B cell (primary cell): ENCODE measurements around the gene CEBPB. TPM values are rescaled to one million over a fixed set of nuclear protein-coding genes. Genes with fewer than 3 reads are reported as not detected.
"Not testable (repeated sequence)": the region's sequence is repeated elsewhere in the genome, so short reads cannot be mapped to it uniquely, and the experiment has no call there.

Experiments
- ATAC-seq: fragments of 200-7000 bp; cut with Tn5 transposase; one replicate; pipeline ENCODE4 v1.10.0; 2021; ENCODE audit warnings: low read depth, mild to moderate bottlenecking, moderate number of reproducible peaks, moderate library complexity
- CTCF ChIA-PET: fragments of 350-600 bp; sonication (Branson Sonifier 250); formaldehyde crosslinking; loops from one replicate; lab custom pipeline; 2021; ENCODE audit warnings: antibody characterized with exemption, inconsistent platforms; lab: Charles Lee
- POLR2A ChIA-PET: fragments of 350-600 bp; sonication (Branson Sonifier 250); formaldehyde crosslinking; loops from one replicate; lab custom pipeline; 2021; ENCODE audit warnings: antibody characterized with exemption; lab: Charles Lee
- DNase-seq: peaks from one replicate; pipeline ENCODE4 v3.0.0; 2013
- H2AFZ ChIP-seq: 2 replicates; pipeline ENCODE4 v1.6.1; 2012; ENCODE audit warnings: mild to moderate bottlenecking, low read depth, low read length; ENCODE audit not compliant: insufficient read depth, poor library complexity, severe bottlenecking
- H3K27ac ChIP-seq, 2 donors: 1 replicate in 1 of 2; 2 replicates in 1 of 2; pipeline ENCODE4 v1.5.1; 2012 to 2013; ENCODE audit warnings: low read length in 2 of 2, mild to moderate bottlenecking in 2 of 2, moderate library complexity in 1 of 2
- H3K27me3 ChIP-seq, 4 experiments: fragments of 200-600 bp in 1 of 4; sonication (generic) in 1 of 4; replicated peaks in 1 of 4; 1 replicate in 2 of 4; 2 replicates in 2 of 4; pipeline versions ENCODE4 v1.6.1 to v1.7.0; 2013 to 2016; ENCODE audit warnings: low read length in 3 of 4, mild to moderate bottlenecking in 2 of 4, mixed read lengths in 1 of 4, moderate library complexity in 1 of 4; ENCODE audit not compliant: insufficient read depth in 4 of 4, control insufficient read depth in 3 of 4; ENCODE audit errors: control extremely low read depth in 1 of 4
- H3K36me3 ChIP-seq, 2 experiments: replicated peaks in 1 of 2; 1 replicate in 1 of 2; 2 replicates in 1 of 2; pipeline versions ENCODE4 v1.6.1 to v1.7.1; 2013; ENCODE audit warnings: low read length in 1 of 2; ENCODE audit not compliant: insufficient read depth in 2 of 2, control insufficient read depth in 1 of 2; ENCODE audit errors: control extremely low read depth in 1 of 2, extremely low read depth in 1 of 2
- H3K4me1 ChIP-seq, 2 donors: fragments of 200-600 bp in 1 of 2; sonication (generic) in 1 of 2; 1 replicate in 1 of 2; 2 replicates in 1 of 2; pipeline versions ENCODE4 v1.5.1 to v1.6.1; 2013 to 2017; ENCODE audit warnings: low read length in 2 of 2; ENCODE audit not compliant: control insufficient read depth in 2 of 2, insufficient read depth in 2 of 2
- H3K4me2 ChIP-seq: replicated peaks from 2 replicates; pipeline ENCODE3; 2012; ENCODE audit warnings: mild to moderate bottlenecking, low read depth, low read length; ENCODE audit not compliant: poor library complexity, severe bottlenecking
- H3K4me3 ChIP-seq, 5 experiments: fragments of 200-600 bp in 1 of 5; sonication (generic) in 1 of 5; 1 replicate in 3 of 5; 2 replicates in 2 of 5; pipeline versions ENCODE4 v1.5.1 to v1.7.0; 2011 to 2016; ENCODE audit warnings: low read length in 4 of 5, mild to moderate bottlenecking in 4 of 5, low read depth in 2 of 5, control low read depth in 1 of 5, moderate library complexity in 1 of 5; ENCODE audit not compliant: insufficient read depth in 1 of 5; ENCODE audit errors: control extremely low read depth in 1 of 5, extremely low read depth in 1 of 5
- H3K79me2 ChIP-seq: fragments of 200-600 bp; sonication (generic); one replicate; pipeline ENCODE4 v1.6.0; 2016; ENCODE audit warnings: low read length; ENCODE audit not compliant: control insufficient read depth, insufficient read depth
- H3K9ac ChIP-seq: fragments of 200-600 bp; sonication (generic); 2 replicates; pipeline ENCODE4 v1.6.1; 2017; ENCODE audit warnings: mild to moderate bottlenecking, low read length, moderate library complexity
- H3K9me3 ChIP-seq, 3 donors: one replicate each; pipeline versions ENCODE4 v1.6.1 to v1.7.1; 2013; ENCODE audit warnings: low read length in 2 of 3; ENCODE audit not compliant: control insufficient read depth in 2 of 3, insufficient read depth in 1 of 3; ENCODE audit errors: control extremely low read depth in 1 of 3
- H4K20me1 ChIP-seq: 2 replicates; pipeline ENCODE4 v1.6.0; 2012; ENCODE audit warnings: mild to moderate bottlenecking, low read length; ENCODE audit not compliant: insufficient read depth, control insufficient read depth, poor library complexity, severe bottlenecking
- H3K27ac Mint-ChIP-seq: one replicate; pipeline ENCODE4 v1.8.0; 2021; ENCODE audit warnings: mixed read lengths
- H3K27me3 Mint-ChIP-seq: one replicate; pipeline ENCODE4 v1.8.0; 2021; ENCODE audit warnings: mixed read lengths
- H3K4me1 Mint-ChIP-seq: one replicate; pipeline ENCODE4 v1.8.0; 2021; ENCODE audit warnings: mixed read lengths
- H3K4me3 Mint-ChIP-seq: one replicate; pipeline ENCODE4 v1.8.0; 2021; ENCODE audit warnings: mixed read lengths
- H3K9me3 Mint-ChIP-seq: one replicate; pipeline ENCODE4 v1.8.0; 2022; ENCODE audit warnings: mixed read lengths; ENCODE audit not compliant: insufficient read depth
- CTCF ChIP-seq: fragments of 200-600 bp; IDR thresholded peaks from one replicate; pipeline ENCODE4 v1.8.0; 2022; ENCODE audit warnings: antibody characterized with exemption, mild to moderate bottlenecking
- EZH2 ChIP-seq: IDR thresholded peaks from 2 replicates; pipeline ENCODE4 v1.6.1; 2012; ENCODE audit warnings: borderline replicate concordance, low read depth, mild to moderate bottlenecking, moderate library complexity, low read length; ENCODE audit not compliant: insufficient read depth, poor library complexity, severe bottlenecking
- WGBS: methylation state at CpG from one replicate; pipeline ENCODE4 v1.1.5; 2013; ENCODE audit warnings: missing lambda C conversion rate; ENCODE audit not compliant: insufficient coverage; 5-methylcytosine and 5-hydroxymethylcytosine counted together
- intact Hi-C: fragments of 100-400 bp; cut with micrococcal nuclease; formaldehyde crosslinking; loops from one replicate; pipeline ENCODE4 v1.10.0; 2022
- polyA plus RNA-seq: library from polyadenylated mRNA; depleted of rRNA; stranded (reverse); fragments of >200 nt; gene quantifications from 2 replicates; pipeline ENCODE4 v1.2.3, GENCODE V29; 2012
- total RNA-seq, 2 donors: library from RNA; stranded (reverse); fragments of 120-200 nt in 1 of 2; gene quantifications; 1 replicate in 1 of 2; 2 replicates in 1 of 2; pipeline versions ENCODE4 v1.2.3 to v1.2.4, GENCODE V29; 2013 to 2022

Gene CEBPB
- total and polyA plus RNA-seq, 2 donors (not counting 1 experiment from before 2014, with no cell fraction given) = 25.8 to 28.7 TPM

DNA sequence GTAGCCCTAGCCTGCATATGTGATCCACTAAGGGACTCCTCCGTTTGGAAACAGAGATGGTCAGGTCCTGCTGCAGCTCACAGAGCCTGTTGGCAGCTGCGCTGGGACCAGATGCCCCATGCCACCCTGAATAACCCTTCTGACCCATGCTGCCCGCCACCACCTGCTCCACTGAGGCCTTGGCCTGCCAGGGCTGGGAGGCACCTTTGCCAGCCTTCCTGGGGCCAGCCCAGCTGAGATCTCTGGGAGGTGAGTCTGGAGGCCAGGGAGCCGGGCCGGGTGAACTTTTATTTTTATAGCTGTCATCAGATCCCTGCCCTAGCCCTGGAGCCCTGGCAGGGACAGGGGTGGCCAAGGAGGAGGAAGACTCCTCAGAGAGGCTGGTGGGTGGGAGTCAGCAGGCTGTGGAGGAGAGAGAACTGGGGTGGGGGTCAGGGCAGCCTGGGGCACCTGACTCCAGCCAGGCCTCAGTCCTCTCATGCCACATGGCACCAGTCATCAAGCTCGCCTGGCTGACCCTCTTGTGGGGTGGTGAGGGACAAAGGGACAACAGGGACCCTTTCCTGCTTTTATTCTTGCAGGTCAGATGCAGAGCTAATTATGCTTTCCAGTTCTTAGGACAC is 10.0 kb downstream of the CEBPB start:
- Histone ChIP-seq H3K27ac (no peak overlapping the region), H3K79me2 (no peaks in the 10 kb centered on the region), H3K4me1 (no peaks in the 10 kb centered on the region), H3K27me3 (no peaks in the 10 kb centered on the region), H3K9me3 (peaks cover 0 to 12% (median 6%) of the 10 kb centered on the region in 3 donors), H3K36me3 (no peaks in the 10 kb centered on the region), H4K20me1 (peaks cover under 1% of the 10 kb centered on the region), H3K4me2 (no peak overlapping the region), H3K9ac (no peak overlapping the region), H3K4me3 (no peak overlapping the region), H2AFZ (no peak overlapping the region)
- intact Hi-C loops = no loop called here
- H3K27ac Mint-ChIP-seq = no peak overlapping the region
- peaks cover 2% of the 10 kb centered on the region for H3K4me1 Mint-ChIP-seq
- ATAC-seq (no peak), DNase-seq (no peak)
- H3K9me3 Mint-ChIP-seq = peaks cover 10% of the 10 kb centered on the region
- TF ChIP-seq EZH2 (no peak), CTCF (no peak)
- POLR2A ChIA-PET = no interaction called here
- WGBS = 91% methylated on average over 6 of the region's 6 CpGs
- peaks cover 4% of the 10 kb centered on the region for H3K27me3 Mint-ChIP-seq
- no peak overlapping the region for H3K4me3 Mint-ChIP-seq
- CTCF ChIA-PET = no interaction called here

GRCh38 chr20:50201710-50202109 is 11.1 kb downstream of the CEBPB start:
- H3K9ac ChIP-seq, POLR2A ChIA-PET, H2AFZ ChIP-seq, H3K79me2 ChIP-seq, H3K36me3 ChIP-seq, H3K27me3 ChIP-seq, H4K20me1 ChIP-seq, H3K4me2 ChIP-seq, ATAC-seq, DNase-seq, H3K27ac Mint-ChIP-seq, H3K27ac ChIP-seq, H3K4me1 ChIP-seq, H3K4me3 ChIP-seq, intact Hi-C loops, H3K4me3 Mint-ChIP-seq, H3K4me1 Mint-ChIP-seq, H3K27me3 Mint-ChIP-seq: not testable (repeated sequence)
- CTCF ChIA-PET = interaction anchor here (2.0 kb wide), 1 partner anchor 262 kb away, joined by 8 read pairs; no protein-coding TSS in a partner anchor
- peaks cover 10% of the 10 kb centered on the region for H3K9me3 Mint-ChIP-seq
- 93% methylated on average over 3 of the region's 7 CpGs for WGBS
- peaks cover 0 to 12% (median 6%) of the 10 kb centered on the region in 3 donors for H3K9me3 ChIP-seq
